ENCODE measurements around the gene HIRA. TPM values are rescaled to one million over a fixed set of nuclear protein-coding genes. Genes with fewer than 3 reads are reported as not detected.
A peak's percentile ranks its signal among the peaks of the same experiment; 100 is the strongest.

Gene HIRA
- total and polyA plus RNA-seq, 10 donors = 8.9 to 31.7 (median 24.6) TPM

DNA sequence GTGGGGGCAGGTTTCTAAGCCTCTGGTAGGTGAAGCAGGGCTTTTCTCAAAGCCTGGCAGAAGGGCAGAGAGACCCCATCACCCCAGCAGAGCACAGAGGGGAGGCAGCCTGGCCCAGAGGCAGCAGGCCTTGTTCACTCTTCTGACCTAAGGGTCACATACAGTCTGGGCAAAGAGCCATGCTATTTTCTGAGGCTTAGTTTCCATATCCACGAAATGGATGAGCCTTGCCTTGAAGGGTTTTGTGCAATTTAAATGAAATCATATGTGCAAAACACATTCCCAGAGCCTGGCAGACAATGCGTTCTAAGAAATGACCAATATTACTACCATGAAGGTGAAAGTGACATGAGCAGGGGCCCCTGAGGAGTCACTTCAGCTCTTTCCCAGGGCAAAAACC is 44.5 kb downstream of the HIRA start:
- H3K9me3 ChIP-seq = no peaks in the 10 kb centered on the region
- no peaks in the 10 kb centered on the region for H3K27me3 ChIP-seq (replicated peaks in 1 of 7)
- no peak for DNase-seq
- H3K4me3 ChIP-seq = no peak overlapping the region
- peaks cover 10 to 100% (median 98%) of the 10 kb centered on the region in 6 donors for H3K36me3 ChIP-seq
- TF ChIP-seq POLR2AphosphoS5 (IDR thresholded peaks at IDR 0.05) (no peak), POLR2A (IDR thresholded peaks at IDR 0.05) (no peak)
- TF ChIP-seq, protein P1, sequence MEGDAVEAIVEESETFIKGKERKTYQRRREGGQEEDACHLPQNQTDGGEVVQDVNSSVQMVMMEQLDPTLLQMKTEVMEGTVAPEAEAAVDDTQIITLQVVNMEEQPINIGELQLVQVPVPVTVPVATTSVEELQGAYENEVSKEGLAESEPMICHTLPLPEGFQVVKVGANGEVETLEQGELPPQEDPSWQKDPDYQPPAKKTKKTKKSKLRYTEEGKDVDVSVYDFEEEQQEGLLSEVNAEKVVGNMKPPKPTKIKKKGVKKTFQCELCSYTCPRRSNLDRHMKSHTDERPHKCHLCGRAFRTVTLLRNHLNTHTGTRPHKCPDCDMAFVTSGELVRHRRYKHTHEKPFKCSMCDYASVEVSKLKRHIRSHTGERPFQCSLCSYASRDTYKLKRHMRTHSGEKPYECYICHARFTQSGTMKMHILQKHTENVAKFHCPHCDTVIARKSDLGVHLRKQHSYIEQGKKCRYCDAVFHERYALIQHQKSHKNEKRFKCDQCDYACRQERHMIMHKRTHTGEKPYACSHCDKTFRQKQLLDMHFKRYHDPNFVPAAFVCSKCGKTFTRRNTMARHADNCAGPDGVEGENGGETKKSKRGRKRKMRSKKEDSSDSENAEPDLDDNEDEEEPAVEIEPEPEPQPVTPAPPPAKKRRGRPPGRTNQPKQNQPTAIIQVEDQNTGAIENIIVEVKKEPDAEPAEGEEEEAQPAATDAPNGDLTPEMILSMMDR (IDR thresholded peaks at IDR 0.05 in 8 of 11, conservative IDR thresholded peaks at IDR 0.05 in 3 of 11) = no peak
- intact Hi-C loops (cut with DNase I; ENCODE audit: low total_unique reads) = no loop called here
- WGBS, 5 donors = 78 to 92% (median 88%) methylated on average over 2 of the region's 2 CpGs
- no peaks in the 10 kb centered on the region for H3K4me1 ChIP-seq
- no peak overlapping the region for H3K27ac ChIP-seq

DNA sequence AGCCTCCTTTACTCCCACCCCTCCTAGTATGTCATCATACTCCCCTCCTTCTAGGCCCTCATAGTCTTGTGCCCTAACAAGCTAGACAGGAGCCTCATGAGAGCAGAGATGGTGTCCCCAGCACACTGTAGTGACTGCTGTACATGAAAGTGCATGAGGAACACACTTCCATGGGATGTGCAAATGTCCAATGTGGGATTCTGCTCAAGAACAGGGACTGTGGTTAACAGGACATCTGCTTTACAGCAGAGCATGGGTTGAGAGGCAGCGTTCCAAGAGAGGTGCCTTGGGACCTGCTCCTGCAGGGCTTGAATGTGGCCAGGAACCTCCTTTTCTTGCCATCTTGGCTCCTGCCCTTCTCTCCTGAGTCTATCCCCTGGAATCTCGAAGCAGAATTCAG is 45.3 kb downstream of the HIRA start:
- H3K9me3 ChIP-seq = no peaks in the 10 kb centered on the region
- H3K36me3 ChIP-seq = peaks cover 7 to 100% (median 96%) of the 10 kb centered on the region in 6 donors
- no peak for TF ChIP-seq POLR2AphosphoS5 (IDR thresholded peaks at IDR 0.05)
- no peak for TF ChIP-seq POLR2A (IDR thresholded peaks at IDR 0.05)
- TF ChIP-seq, protein P1 (IDR thresholded peaks at IDR 0.05 in 8 of 11, conservative IDR thresholded peaks at IDR 0.05 in 3 of 11) = no peak
- 95 to 100% (median 98%) methylated on average over 2 of the region's 2 CpGs for WGBS, 5 donors
- no peaks in the 10 kb centered on the region for H3K27me3 ChIP-seq (replicated peaks in 1 of 7)
- intact Hi-C loops (cut with DNase I; ENCODE audit: low total_unique reads) = no loop called here
- DNase-seq = no peak
- H3K4me3 ChIP-seq = no peak overlapping the region
- no peak overlapping the region for H3K27ac ChIP-seq
- no peaks in the 10 kb centered on the region for H3K4me1 ChIP-seq

DNA sequence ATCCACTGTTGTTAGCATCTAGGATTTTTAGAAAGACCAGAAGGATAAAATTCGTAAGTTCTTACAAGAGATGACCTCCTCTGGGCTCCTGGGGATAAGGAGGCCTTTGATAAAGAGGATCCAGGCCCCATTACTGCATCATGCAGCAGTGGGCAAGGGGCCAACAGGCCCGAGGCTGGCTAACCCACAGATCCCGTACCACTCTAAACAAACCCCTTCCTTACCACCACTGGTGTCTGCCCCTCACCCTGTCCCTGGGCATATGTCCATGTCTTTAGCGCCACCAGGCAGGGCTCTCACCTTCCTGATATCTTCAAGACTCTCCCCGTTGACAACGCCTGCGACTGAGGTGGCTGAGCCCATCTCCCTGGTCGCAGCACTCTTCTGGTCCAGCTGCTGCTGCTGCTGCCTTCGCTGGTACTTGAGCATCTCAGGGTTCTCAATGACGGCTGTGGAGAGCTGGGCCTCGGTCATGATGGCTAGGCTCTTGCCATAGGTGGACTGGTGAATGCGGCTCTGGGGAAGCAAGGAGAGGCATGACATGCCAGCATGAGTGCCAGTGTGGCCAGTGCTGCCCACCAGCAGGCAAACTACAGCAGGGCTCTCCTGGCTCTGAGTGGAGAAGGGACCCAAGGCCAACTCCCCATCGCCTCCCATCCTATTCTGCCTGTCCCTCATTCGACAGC is 46.2 kb downstream of the HIRA start:
- H3K27me3 ChIP-seq (replicated peaks in 1 of 7) = no peaks in the 10 kb centered on the region
- intact Hi-C loops (cut with DNase I; ENCODE audit: low total_unique reads) = no loop called here
- no peak overlapping the region for H3K27ac ChIP-seq
- 92 to 97% (median 96%) methylated on average over 14 of the region's 14 CpGs for WGBS, 5 donors
- TF ChIP-seq, protein P1 (IDR thresholded peaks at IDR 0.05 in 8 of 11, conservative IDR thresholded peaks at IDR 0.05 in 3 of 11) = no peak
- no peak for TF ChIP-seq POLR2A (IDR thresholded peaks at IDR 0.05)
- TF ChIP-seq POLR2AphosphoS5 (IDR thresholded peaks at IDR 0.05) = peak in 1 of 3 donors; percentile 22
- no peaks in the 10 kb centered on the region for H3K9me3 ChIP-seq
- DNase-seq = no peak
- peaks cover 7 to 100% (median 93%) of the 10 kb centered on the region in 6 donors for H3K36me3 ChIP-seq
- no peak overlapping the region for H3K4me3 ChIP-seq
- no peaks in the 10 kb centered on the region for H3K4me1 ChIP-seq

DNA sequence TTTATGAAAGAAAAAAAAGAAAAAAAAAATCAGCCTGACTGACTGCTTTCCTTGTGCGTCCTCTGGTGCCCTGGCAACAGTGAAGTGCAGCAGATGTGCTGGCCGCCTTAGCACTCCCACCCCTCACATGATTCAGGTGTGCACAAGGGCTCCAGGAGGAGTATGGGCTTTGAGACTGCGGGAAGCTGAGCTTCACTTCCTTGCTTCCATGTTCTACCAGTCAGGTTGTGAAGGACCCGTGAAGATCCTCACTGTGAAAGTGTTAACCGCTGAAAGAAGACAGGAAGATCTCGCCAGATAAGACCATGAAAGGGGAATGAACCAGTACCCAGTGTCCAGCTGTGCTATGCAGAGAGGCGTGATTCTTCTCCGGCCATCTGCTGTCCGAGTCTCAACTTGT is 48.2 kb downstream of the HIRA start:
- intact Hi-C loops (cut with DNase I; ENCODE audit: low total_unique reads) = no loop called here
- 87 to 95% (median 93%) methylated on average over 9 of the region's 9 CpGs for whole genome bisulfite sequencing, 5 donors
- peaks cover 6 to 100% (median 83%) of the 10 kb centered on the region in 6 donors for H3K36me3 ChIP-seq
- no peak overlapping the region for H3K4me3 ChIP-seq
- no peak for DNase-seq
- TF ChIP-seq POLR2A (IDR thresholded peaks at IDR 0.05) = no peak
- no peak for TF ChIP-seq POLR2AphosphoS5 (IDR thresholded peaks at IDR 0.05)
- TF ChIP-seq, protein P1 (IDR thresholded peaks at IDR 0.05 in 8 of 11, conservative IDR thresholded peaks at IDR 0.05 in 3 of 11) = no peak
- no peaks in the 10 kb centered on the region for H3K4me1 ChIP-seq
- H3K27me3 ChIP-seq (replicated peaks in 1 of 7) = no peaks in the 10 kb centered on the region
- H3K9me3 ChIP-seq = no peaks in the 10 kb centered on the region
- H3K27ac ChIP-seq = no peak overlapping the region
